T-helper 1 cell (primary cell): ENCODE measurements around the gene ARL15.
"Not testable (repeated sequence)": the region's sequence is repeated elsewhere in the genome, so short reads cannot be mapped to it uniquely, and the experiment has no call there.

Experiments
- DNase-seq, 5 donors: peaks; one replicate each; pipeline ENCODE4 v3.0.0-alpha.2; 2012 to 2020

ARL15 gene

GRCh38 chr5:53882676-53883031 lies 427.7 kb downstream of the ARL15 start:
- DNase-seq, result no peak

DNA sequence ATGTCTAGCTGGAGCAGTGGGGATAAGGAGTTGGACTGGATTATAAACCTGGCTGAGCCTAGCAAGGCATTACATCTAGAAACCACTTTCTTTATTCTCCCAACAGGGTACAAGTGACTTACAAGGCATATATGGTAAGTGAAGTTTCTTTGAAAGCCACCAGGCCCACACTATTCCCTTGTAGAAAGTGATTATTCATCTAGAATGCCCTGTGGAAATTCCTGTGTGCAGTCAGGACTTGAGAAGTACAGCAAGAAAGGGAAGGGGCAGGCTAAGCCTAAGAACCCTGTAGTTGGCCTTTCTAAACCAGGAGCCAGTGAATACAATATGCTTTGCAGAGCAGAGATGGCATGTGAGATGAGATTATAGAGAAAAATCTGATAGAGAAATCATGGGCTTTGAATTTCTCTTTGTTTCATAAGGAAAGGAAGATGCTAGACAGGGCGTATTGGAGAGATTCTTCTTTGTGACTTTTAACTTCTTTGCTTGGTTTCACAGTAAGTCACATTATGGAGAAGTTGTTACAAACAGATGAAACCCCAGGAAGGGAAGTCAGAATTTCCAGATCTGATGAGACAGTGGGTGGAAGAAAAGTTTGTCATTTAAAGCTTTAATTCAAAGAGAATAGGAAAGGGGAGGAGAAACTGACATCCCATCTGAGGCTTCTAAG lies 428.2 kb downstream of the ARL15 start:
- DNase-seq, result no peak

DNA sequence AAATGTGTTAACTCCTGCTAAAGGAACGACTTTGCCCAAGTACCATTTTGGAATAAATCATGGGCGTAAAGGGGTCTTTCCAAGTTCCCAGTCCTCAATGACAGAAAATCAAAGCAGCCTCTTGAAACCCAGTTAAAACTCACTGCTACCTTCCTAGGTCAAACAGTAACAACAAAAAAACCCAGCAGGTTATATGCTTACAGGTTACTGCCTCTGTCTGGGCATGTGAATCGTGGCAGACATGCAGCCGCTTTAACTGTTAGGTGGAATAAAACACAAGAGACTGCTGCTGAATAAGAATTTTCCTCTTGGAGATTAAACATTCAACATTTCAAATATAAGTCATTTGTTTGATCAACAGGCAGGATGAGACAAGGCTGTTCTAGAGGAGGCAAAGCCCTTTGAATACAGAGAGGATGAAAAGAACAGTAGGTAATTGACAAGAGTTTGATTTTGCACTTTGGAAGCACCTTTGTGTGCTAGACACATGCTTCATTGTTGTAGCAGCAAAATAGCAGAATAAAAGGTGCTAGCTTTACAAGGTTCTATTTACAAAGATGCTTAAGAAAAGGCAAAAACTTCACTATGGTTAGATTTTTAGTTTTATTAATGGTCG lies 430.6 kb downstream of the ARL15 start:
- DNase-seq, result no peak

DNA sequence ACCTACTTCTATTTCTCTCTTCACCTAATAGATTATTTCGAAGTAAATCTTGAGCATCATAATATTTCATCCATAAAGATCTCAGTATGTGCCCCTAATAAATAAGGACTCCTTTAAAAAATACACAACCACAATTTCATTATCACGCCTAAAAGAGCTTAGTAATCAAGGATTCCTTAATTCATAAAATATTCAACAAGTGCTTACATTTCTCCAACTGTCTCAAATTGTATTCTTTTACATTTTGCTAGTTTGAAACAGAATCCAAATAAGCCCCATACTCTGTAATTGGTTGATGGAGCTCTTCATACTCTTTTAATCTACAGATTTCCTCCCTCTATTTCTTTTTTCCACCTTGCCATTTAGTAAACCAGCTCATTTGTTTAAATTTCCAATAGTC lies 432.4 kb downstream of the ARL15 start:
- no peak for DNase-seq

DNA sequence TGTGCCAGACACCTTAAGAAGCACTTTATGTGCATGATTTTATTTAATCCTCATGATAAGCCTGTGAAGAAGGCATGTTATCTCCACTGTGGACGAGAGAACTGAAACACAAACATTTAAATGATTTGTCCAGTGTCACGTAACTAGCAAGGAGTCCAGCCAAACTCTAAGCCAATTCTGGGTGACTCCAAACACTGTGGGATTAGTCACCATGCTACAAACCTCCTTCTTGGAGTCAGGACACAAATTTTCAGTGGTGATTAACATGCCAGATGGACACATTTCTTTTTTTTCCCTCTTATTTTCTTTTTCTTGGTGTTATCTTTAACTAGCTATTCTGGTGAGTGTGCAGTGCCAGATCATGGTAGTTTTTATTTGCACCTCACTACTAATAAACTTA lies 433.1 kb downstream of the ARL15 start:
- DNase-seq, result no peak

- no peak for DNase-seq
Observed at GRCh38 chr5:53874409-53874808, 436.0 kb downstream of the ARL15 start.

- DNase-seq, result no peak
Observed at GRCh38 chr5:53873235-53873634, 437.1 kb downstream of the ARL15 start.

DNA sequence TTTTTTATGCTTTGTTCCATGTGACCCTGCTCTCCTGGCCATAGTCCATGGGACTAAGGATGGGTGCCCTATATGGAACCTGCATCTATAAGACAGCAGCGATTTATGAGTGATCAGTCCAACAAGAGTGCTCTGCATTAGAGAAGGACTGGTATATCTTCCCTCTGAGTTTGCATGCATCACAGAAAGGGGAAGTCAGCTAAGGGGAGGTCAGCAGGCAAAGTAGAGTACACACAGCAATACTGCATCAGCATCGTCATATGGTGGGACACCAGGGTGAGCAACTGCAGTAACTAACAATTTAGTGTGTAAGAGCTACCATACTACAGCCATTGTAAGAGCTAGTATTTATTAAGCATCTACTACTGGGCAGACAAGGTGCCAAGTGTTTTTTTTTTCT lies 438.6 kb downstream of the ARL15 start:
- DNase-seq, result no peak

DNA sequence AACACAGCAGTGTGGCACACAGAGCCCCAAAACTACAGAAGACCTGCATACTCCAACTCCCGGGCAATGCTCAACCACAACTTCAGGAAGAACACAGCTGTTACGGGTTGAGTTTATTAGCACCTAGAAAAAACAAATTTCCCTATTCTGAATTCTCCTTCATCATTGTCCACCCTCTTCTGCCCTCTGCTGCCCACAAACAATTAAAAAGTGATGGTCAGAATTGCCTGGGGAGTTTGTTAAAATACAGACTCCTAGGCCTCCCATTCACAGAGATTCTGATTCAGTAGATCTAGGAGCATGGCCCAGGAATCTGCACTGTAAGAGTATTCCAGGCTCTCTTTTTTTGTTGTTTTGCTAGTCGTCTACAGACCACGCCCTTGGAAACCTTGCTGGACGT lies 439.3 kb downstream of the ARL15 start:
- no peak for DNase-seq

DNA sequence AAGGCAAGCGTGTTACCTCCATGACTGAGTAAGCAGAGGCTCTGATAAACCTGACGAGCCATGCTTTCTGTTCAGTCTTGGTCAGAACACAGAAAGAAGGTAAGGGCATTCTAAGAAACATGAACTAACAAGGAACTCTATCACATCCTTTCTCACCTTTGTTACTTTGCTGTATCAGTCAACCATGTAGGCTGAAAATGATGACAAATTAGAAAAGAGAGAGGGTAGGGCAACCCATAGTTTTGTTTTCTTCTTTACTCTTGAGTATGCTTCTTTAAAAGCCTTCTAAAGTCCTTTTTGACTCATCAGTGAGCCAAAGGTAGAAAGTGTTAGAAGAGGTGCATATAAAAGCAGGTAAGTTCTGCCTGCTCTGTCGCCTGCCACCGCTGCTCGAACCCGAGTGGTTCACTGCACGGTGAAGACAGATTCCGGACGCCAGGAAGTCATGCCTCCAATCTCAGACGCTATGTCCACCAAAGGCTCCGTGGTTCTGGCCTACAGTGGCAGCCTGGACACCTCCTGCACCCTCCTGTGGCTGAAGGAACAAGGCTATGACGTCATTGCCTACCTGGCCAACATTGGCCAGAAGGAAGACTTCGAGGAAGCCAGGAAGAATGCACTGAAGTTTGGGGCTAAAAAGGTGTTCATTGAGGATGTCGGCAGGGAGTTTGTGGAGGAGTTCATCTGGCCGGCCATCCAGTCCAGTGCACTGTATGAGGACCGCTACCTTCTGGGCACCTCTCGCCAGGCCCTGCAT lies 451.5 kb downstream of the ARL15 start:
- DNase-seq, result no peak

- DNase-seq, result no peak
Observed at GRCh38 chr5:53856506-53856905, 453.9 kb downstream of the ARL15 start.

- DNase-seq, result not testable (repeated sequence)
Observed at GRCh38 chr5:53836851-53837430, 473.4 kb downstream of the ARL15 start.

DNA sequence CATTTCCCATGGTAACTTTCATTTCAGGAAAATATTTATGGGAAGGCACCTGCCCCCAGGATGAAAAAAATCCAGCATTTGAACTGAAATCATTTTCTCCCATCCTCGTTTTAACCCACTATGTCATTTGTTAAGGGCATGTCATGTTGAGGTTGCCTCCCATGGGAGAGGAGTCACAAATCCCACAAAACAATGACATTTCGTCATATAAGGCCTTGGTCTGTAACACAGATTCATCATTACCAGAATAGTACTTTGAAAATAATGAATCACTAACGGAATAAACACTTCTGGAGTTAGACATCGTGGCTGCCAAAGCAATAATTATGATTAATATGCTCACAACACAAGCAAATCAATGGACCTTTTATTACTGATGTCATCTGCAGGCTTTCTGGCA lies 475.9 kb downstream of the ARL15 start:
- no peak for DNase-seq
